Measurements from ENCODE around the gene MAU2. TPM values are rescaled to one million over a fixed set of nuclear protein-coding genes. Genes with fewer than 3 reads are reported as not detected.

The MAU2 gene
- total RNA-seq, 1 donor from 2014 or later = 32.8 TPM

DNA sequence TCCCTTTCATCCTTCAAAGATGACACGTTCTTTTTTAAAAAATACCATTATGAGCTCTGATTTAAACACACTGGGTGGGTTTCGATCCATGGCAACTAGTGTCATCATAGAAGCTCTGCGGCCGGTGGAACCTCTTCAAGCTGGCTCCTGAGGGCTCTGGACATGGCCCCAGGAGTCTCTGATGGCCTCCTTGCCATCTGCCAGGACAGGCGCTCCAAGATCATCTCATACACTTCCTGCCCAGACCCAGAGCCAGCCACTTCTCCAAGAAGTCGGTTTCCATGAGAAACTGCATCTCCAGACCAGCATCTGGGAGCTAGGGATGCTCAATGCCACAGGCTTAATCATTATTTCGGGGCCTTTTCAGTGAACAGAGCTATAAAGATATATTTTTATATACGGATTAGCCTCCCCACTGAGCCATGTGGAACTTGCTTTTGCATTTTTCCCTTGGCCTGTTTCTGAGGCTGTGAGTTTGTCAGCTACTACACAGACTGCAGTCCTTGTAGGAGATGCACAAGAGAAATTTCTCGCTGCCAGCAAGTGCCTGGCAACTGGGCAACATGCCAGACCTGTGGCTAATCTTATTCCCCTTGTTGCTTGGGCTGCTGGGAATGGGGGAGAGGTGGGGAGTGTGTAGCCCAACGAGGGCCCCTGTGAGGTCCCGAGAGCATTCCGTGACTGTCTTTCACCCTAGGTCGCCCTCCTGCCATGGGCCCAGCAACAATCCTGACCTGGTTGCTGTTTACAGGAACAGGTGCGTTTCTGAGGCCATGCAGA, 16.3 kb upstream of the MAU2 start:
- ATAC-seq (ENCODE audit: poor library complexity) = peak; percentile 59
- DNase-seq = no peak
- intact Hi-C loops (cut with DNase I) = no loop called here

DNA sequence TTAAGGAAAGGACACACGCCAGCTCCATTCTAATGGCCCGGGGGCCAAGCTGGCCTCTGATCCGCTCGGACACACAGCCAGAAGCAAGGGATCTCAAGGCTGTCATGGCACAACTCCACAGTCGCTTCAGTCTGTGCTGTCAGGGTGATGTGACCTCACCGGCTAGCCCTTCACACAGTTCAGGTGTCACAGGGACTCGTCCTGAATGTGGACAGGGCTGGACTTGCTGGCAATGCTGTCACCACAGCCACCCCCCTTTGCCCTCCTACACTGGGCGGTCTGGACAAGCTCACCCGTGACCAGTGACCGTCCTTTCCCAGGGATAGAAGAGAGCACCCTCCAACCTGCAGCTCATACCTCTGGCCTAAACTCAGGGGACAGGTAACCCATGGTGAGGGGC, 15.6 kb upstream of the MAU2 start:
- intact Hi-C loops (cut with DNase I) = no loop called here
- ATAC-seq (ENCODE audit: poor library complexity) = peak; percentile 26
- no peak for DNase-seq

DNA sequence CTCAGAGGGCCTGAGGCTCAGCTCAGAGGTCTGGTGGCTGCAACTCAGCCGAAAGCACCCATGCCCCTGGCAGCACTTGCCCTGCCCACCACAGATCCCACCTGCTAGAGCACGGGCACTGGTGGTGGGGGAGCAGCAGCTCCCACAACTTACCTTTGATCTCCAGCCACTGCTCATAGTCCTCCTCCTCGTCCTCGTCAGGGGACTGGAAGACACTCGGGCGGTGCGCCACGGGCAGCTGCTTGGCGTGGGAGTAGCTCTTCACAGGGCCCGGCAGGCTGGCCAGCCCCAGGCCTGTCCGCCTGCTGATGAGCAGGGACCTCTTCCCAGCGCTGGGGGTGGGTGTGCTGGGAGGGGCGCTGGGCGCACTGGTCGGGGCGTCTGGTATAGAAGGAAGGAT, 14.9 kb upstream of the MAU2 start:
- intact Hi-C loops (cut with DNase I) = no loop called here
- ATAC-seq (ENCODE audit: poor library complexity) = no peak
- DNase-seq = no peak

DNA sequence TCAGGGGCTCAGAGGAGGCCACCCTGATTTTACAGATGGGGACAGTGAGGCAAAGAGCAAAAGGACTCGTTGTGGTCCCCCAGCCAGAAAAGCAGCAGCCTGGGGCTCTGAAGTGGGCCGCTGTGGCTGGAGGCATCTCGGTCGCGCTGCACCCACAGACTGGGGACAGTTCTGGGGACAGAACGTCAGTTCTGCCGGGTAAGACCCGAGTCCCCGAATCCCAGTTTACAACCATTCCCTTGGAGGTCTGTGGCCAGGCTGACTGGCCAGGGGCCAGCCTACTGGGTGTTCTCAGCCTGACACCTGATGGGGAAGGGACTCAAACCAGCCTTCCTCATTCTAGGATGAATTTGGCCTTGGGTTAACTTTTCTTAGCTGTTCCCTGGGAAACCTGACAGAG, 14.4 kb upstream of the MAU2 start:
- intact Hi-C loops (cut with DNase I) = no loop called here
- no peak for DNase-seq

DNA sequence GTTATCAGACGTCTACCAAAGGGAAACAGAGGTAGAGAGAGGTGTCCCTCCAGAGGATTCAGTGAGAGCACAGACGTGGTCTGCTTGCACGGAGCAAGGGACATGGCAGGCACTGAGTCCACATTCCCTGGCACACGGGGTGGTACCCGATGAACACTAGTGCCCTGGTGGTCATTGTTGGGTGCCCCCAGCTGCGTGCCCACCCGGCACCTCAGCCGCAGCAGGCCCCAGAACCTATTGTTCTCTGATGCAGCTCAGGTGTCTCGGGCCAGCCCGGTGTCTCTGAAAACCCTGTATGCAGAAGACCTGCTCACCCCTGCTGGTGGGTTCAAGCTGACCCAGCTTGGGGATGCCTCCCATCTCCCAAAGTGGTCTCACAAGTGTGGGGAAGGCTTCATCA, 12.3 kb upstream of the MAU2 start:
- no peak for ATAC-seq (ENCODE audit: poor library complexity)
- intact Hi-C loops (cut with DNase I) = no loop called here

More for the DNA sequence above, 14.4 kb upstream of the MAU2 start:
- ATAC-seq (ENCODE audit: poor library complexity) = no peak

DNA sequence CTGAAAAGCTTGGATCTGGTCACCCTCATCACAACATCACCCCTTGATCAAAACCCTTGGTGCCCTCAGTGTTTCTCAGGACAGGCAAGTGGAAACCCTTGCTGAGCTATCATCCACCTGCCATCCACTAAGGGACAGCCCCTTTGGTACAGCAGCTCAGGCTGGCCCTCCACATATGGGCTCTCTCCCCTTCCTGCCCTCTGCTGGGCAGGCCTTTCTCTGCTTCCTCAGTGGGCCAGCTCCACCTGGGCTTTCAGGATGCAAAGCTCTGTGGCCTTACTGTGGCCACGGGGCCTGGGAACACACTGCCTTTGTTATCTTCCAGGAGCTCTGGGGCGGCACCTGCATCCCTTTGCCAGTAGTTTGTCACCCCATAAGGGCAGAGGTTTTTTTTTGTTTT, 5.2 kb upstream of the MAU2 start:
- DNase-seq (no peak), ATAC-seq (ENCODE audit: poor library complexity) (no peak)
- intact Hi-C loops (cut with DNase I) = no loop called here

More for the DNA sequence above, 12.3 kb upstream of the MAU2 start:
- no peak for DNase-seq

DNA sequence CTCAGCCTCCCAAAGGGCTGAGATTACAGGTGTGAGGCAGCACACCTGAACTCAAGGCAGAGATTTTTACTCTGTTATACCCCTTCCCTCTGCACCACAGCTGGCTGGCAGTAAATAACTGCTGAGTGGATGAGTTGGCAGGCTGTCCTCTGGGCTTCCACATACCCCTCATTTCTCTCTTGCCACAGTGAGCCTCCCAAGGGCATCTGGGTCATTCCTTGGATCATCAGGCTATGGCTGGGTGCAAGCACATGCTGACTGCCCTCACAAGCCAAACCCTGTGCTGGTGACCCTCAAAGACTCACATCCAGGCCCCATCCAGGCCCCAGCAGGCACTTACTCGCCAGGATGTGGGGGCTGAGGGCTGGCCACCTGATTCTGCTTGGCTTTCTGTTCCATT, 4.5 kb upstream of the MAU2 start:
- ATAC-seq (ENCODE audit: poor library complexity) (no peak), DNase-seq (no peak)
- intact Hi-C loops (cut with DNase I) = no loop called here

DNA sequence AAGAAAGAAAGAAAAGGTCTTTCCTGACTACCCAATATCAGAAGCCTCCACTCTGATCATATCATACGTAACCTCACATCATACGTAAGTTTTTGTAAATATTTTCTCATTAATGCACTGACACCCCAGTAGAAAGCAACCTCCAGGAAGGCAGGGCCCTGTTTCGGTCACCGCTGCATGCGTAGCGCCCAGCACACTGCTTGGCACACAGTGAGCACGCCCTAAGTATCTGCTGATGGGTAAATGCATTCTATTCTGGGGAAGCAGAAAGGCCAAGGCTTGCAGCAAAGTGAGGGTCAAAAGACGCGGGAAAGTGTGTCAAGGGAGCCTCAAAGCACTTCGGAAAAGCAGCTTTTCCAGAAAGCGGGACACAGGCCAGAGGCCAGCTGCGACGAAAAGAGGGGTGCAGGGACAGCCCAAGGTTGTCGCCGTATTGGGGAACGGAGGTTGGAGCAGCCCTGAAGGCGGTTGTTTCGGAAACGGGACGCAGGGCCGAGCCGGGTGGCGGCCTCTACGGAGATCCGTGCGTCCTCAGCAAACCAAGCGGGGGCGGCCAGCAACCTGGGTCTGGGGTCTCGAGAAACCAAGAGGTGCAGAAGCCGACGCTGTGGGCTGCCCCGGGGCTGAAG, 783 bp upstream of the MAU2 start:
- intact Hi-C loops (cut with DNase I) = no loop called here
- ATAC-seq (ENCODE audit: poor library complexity) = no peak
- DNase-seq = no peak

DNA sequence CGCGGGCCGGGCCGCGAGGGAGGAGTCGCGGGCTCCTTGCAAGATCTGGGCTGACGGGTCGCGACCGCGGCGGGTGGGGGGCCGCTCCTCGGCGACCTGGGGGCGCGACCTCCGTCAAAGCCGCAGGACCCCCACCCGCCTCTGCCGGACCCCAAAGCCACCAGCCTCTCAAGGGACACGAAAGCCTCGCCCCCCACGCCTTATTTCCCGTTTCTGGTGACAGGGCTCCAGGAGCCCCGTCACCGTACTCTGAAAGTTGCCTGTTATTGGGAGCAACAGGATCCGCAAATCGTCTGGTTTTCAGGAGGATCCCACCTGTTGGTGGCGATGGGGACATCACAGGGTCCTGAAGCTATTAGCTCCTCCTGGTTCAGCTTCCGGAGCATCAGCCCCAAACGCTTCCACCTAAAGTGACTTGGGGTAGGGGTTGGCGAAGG, 530 bp downstream of the MAU2 start:
- intact Hi-C loops (cut with DNase I) = no loop called here
- ATAC-seq (ENCODE audit: poor library complexity) = no peak
- no peak for DNase-seq

DNA sequence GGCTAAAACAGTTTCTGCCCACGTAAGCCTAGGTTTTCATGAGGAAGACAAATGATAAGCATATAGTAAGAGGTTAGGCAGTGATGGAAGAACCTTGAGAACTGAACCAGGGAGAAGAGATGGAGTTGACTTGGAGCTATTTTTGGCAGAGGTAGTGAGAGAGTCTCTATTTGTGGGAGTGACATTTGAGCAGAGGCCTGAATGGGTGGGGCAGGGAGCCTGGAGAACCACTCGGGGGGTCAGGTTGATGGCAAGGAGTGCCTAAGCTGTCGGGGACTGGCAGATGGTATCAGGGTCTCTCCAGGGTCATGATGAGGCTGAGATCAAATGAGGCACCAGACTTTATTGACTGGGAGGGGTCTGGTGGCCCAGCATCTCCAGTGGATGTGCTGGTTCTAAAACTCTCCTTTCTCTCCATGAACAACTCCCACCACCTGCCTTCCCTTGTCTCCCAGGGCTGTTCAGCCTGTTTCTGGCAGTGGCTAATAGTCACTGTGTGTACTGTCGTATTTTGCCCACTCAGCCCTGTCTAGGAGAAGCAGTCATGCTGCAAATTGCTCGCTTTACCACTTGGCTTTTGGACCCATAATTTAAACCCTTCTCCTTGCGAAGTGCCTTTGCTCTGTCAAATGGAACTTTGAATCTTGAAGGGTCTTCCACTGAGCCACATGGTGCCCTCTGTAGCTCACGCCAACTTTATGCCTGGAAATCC, 3.6 kb downstream of the MAU2 start:
- ATAC-seq (ENCODE audit: poor library complexity) = no peak

DNA sequence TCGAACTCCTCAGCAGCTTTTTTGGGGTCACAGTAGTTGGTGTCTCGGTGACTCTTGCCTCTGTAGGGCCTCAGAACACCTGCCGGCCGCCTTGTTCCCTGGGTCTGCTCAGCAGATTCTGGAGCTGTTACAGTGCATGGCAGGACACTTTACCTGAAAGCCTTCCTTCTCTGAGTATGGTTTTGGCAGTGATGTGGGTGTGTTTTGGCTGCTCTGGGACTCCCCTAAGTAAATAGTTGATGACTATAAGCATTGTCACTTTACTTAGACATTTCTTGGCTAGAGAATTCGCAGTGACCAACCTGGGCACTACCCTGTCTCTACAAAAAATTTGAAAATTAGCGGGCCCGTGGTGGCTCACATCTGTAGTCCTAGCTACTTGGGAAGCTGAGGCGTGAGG, 7.0 kb downstream of the MAU2 start:
- intact Hi-C loops (cut with DNase I) = no loop called here
- ATAC-seq (ENCODE audit: poor library complexity) (no peak), DNase-seq (no peak)

More for the DNA sequence above, 3.6 kb downstream of the MAU2 start:
- no peak for DNase-seq
- intact Hi-C loops (cut with DNase I) = no loop called here

DNA sequence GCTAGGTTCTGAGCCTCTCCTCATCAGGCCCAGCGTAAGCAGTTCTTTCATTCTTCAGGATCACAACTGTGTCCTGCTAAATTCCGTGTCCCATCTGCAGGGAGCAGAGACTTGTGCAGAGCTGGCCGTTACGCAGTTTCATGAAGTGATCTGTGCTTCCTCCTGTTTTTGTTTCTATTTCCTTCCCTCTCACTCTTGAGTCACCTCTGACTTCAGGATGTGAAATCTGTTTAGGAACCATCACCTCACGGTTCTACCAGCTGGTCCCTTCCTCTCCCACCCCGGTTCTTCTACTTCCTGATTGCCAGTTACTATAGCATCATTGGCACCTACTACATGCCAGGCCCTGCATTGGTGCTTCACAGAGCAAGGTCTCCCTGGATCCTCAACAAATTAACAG, 8.5 kb downstream of the MAU2 start:
- ATAC-seq (ENCODE audit: poor library complexity) = no peak
- intact Hi-C loops (cut with DNase I) = no loop called here
- no peak for DNase-seq

DNA sequence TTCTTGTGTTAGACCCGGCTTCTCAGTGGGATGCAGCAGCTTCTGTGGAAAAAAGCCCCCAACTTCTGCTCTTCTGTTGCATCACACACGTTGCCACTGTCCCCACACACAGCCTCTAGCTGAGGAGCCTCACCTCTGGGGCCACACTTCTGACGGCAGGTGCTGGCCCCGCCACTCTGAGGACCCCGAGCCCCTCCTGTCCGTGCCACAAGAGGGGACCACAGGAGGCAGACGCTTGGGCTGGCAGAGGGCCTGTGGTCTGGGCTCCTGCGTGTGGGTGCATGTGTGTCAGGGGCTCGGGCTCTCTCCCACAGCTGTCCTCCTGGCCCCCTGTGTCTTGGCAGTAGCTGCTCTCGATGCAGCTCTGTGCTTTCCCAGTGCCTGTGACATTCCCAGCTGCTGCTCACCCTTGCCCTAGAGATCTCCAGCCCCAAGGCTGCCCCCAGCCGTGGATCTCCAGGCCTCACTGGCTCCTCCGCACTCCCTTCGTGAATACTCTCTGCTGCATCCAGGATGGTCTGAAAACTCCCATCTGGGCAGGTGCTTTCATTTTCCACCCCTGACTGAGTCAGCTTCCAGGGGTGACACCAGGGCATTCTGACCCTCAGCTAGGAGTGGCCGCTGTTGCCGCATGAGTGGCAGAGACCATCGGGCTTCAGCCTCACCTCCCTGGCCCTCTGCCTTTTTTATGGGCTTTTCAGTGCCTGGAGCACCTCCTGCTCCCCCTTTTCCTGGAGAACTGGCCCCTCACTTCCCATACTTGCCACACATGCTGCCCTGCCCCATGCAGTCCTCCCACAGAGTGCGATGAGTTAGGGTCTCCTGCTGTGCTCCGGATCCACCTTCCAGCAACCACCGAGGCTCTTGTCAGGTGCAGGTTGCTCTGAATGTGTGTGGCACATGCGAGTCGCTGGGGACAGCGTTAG, 13.7 kb downstream of the MAU2 start:
- DNase-seq (no peak), ATAC-seq (ENCODE audit: poor library complexity) (peak; percentile 10)
- intact Hi-C loops (cut with DNase I) = no loop called here

DNA sequence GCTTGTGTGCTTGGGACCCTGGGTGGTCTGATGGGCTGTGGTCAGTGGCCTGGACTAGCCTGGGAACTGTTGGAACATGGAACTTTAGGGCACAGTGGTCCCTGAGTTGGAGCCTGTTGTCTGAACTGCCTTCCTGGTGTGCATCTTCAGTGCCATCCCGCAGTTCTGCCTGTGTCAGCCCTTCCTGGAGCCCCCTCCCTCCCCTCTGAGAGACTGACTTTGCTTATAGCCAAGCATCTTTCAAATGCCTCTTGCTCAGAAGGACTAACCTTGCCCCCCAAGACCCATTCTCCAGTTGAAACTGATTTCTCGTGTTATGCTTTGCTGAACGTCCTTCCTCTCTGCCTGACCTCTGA, 14.3 kb downstream of the MAU2 start:
- intact Hi-C loops (cut with DNase I) = no loop called here
- no peak for ATAC-seq (ENCODE audit: poor library complexity)
- DNase-seq = no peak

DNA sequence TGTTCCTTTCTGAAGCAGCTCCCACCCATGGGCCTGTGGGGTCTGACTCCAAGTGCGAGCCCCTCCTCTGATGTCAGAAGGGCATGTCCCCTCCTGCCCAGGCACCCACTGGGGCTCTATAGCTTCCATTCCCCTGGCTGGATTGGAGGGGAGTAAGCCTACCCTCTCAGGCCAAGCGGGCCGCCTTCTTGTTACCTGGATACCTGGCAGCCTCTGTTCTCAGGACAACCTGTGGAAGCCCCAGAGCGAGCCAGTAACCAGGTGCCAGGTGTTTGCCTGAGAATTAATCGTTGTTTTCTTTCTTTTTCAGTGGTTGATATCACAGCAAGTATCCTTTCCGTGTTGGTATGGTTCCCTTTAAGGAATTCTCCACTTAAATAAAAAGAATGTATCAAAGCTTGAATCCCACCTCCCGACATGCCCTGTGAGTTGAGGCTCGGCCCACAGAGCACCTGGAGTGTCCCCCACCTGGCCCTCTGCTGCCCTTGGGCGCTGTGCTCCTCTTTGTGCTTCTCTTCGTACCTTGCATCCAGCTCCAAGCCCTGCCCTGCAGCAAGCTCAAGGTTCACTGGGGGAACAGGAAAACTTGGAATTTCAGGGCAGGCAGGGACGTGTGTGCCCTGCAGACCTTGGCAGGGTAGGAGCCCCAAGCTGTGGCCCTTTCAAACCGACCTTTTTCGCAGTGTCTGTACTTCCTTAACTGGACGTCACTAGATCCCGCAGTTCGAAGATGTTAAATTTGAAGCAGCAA, 15.0 kb downstream of the MAU2 start:
- no peak for ATAC-seq (ENCODE audit: poor library complexity)
- no peak for DNase-seq
- intact Hi-C loops (cut with DNase I) = no loop called here

DNA sequence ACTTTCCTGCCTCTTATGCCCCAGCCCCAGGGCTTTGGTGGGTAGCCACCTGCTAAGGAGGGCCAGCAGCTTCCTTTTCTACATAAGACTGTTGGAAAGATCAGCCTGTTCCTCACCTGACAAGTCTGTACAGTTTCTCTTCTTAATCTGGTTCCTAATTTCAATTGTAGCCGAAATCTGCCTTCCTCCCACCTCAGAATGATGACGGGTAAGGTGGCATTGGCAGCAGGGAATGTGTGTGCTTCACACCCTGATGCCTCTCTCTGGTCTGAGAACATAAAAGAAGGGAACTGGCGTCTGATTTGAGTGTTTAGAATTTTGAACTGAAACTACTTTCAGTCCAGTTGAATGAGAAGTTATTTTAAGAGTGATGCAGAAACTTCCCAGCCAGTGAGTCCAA, 16.0 kb downstream of the MAU2 start:
- ATAC-seq (ENCODE audit: poor library complexity) (no peak), DNase-seq (no peak)
- intact Hi-C loops (cut with DNase I) = no loop called here

DNA sequence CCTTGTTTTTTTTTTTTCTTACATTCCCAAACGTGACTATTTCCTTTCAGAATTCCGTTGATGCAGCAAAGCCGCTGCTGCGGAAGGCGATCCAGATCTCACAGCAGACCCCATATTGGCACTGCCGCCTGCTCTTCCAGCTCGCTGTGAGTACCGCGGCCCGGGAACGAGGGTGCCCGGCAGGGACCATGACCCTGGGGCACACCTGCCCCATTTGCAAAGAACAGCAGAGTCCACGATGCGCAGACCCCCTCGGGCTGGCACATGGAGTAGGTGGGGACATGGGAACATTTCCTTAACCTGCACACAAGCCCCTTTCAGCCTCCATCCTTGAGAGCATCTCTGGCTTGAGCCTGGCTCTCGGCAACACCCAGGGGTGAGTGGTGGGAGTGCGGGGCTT, 16.5 kb downstream of the MAU2 start:
- ATAC-seq (ENCODE audit: poor library complexity) (no peak), DNase-seq (no peak)
- intact Hi-C loops (cut with DNase I) = no loop called here

DNA sequence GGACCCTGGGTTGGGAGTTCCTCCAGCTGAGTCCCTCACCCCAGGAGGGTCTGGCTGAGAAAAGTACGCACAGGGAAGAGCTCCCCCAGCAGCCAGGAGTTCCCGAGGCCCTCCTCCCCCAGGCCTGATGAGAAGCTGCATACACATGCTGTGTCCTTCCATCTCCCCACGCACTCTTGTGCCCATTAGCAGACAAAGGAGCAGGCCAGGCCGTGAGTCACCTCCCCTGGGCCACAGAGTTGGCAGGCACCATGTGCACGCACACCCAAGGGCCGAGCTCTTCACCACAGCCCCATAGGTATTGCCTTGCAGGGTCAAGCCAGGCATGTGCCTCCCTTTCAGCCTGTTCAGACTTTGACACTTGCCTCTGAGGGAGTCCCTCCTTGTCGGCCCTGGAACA, 17.5 kb downstream of the MAU2 start:
- DNase-seq (no peak), ATAC-seq (ENCODE audit: poor library complexity) (no peak)
- intact Hi-C loops (cut with DNase I) = no loop called here
